Caco-2 (cell line): ENCODE measurements around the gene TLE1. TPM values are rescaled to one million over a fixed set of nuclear protein-coding genes. Genes with fewer than 3 reads are reported as not detected.
"Not testable (repeated sequence)": the region's sequence is repeated elsewhere in the genome, so short reads cannot be mapped to it uniquely, and the experiment has no call there.

ENCODE experiments used
- BruUV-seq: library from RNA; stranded (reverse); fragments of 400-500 nt; replicated peaks from 2 replicates; lab custom pipeline; 2021; lab: Mats Ljungman, UMichigan
- CTCF ChIA-PET: fragments of 300-600 bp; sonication (Branson Sonifier 250); formaldehyde crosslinking; loops from one replicate; lab custom pipeline; 2022; ENCODE audit warnings: antibody characterized with exemption; lab: Charles Lee
- POLR2A ChIA-PET: fragments of 300-600 bp; sonication (Branson Sonifier 250); formaldehyde crosslinking; loops from one replicate; lab custom pipeline; 2022; ENCODE audit warnings: antibody characterized with exemption; lab: Charles Lee
- DNase-seq, 2 experiments: peaks; one replicate each; pipeline versions ENCODE4 v3.0.0 to v3.0.0-alpha.2; 2020 to 2022
- H3K27me3 ChIP-seq: replicated peaks from 2 replicates; pipeline ENCODE4 v1.6.0; 2011; ENCODE audit warnings: low read length; ENCODE audit not compliant: control insufficient read depth, insufficient read depth
- H3K36me3 ChIP-seq: 2 replicates; pipeline ENCODE4 v1.5.1; 2011; ENCODE audit warnings: low read length; ENCODE audit not compliant: control insufficient read depth, insufficient read depth
- H3K4me1 ChIP-seq: fragments of 250-450 bp; sonication (Bioruptor Pico); 2 replicates; pipeline ENCODE4 v1.5.1; 2020; ENCODE audit warnings: mild to moderate bottlenecking
- H3K4me3 ChIP-seq: 2 replicates; pipeline ENCODE4 v1.5.1; 2011; ENCODE audit warnings: low read depth, mild to moderate bottlenecking, control low read depth, low read length
- H3K9me3 ChIP-seq: fragments of 250-450 bp; sonication (Bioruptor Pico); 2 replicates; pipeline ENCODE4 v1.5.1; 2020; ENCODE audit warnings: mild to moderate bottlenecking, moderate library complexity
- H3K27ac Mint-ChIP-seq: one replicate; pipeline ENCODE4 v1.8.0; 2022; ENCODE audit warnings: mixed read lengths; ENCODE audit not compliant: unreplicated experiment
- H3K27me3 Mint-ChIP-seq: one replicate; pipeline ENCODE4 v1.8.0; 2022; ENCODE audit warnings: mixed read lengths; ENCODE audit not compliant: insufficient read depth, unreplicated experiment
- H3K36me3 Mint-ChIP-seq: one replicate; pipeline ENCODE4 v1.8.0; 2022; ENCODE audit warnings: mild to moderate bottlenecking, mixed read lengths; ENCODE audit not compliant: insufficient read depth, unreplicated experiment
- H3K4me1 Mint-ChIP-seq: one replicate; pipeline ENCODE4 v1.8.0; 2022; ENCODE audit warnings: low read depth, mixed read lengths; ENCODE audit not compliant: unreplicated experiment
- H3K4me3 Mint-ChIP-seq: one replicate; pipeline ENCODE4 v1.8.0; 2022; ENCODE audit warnings: mild to moderate bottlenecking, moderate library complexity, mixed read lengths; ENCODE audit not compliant: unreplicated experiment
- H3K9me3 Mint-ChIP-seq: one replicate; pipeline ENCODE4 v1.8.0; 2022; ENCODE audit warnings: mixed read lengths; ENCODE audit not compliant: unreplicated experiment
- CTCF ChIP-seq, 2 experiments: fragments of 200-600 bp in 1 of 2; IDR thresholded peaks; 1 replicate in 1 of 2; 2 replicates in 1 of 2; pipeline versions ENCODE4 v1.5.1 to v1.8.0; 2011 to 2022; ENCODE audit warnings: antibody characterized with exemption in 1 of 2, control low read depth in 1 of 2, inconsistent platforms in 1 of 2, low read depth in 1 of 2, low read length in 1 of 2, mild to moderate bottlenecking in 1 of 2, moderate library complexity in 1 of 2; ENCODE audit not compliant: insufficient read depth in 1 of 2, severe bottlenecking in 1 of 2, unreplicated experiment in 1 of 2
- intact Hi-C: fragments of 100-400 bp; cut with micrococcal nuclease; formaldehyde crosslinking; loops from one replicate; pipeline ENCODE4 v1.10.0; 2022; ENCODE audit not compliant: unreplicated experiment
- total RNA-seq: library from RNA; stranded (reverse); gene quantifications from 2 replicates; pipeline ENCODE4 v1.2.3, GENCODE V29; 2022

Gene TLE1
- total RNA-seq, 1 experiment from 2014 or later: 18.3 TPM

GRCh38 chr9:81649475-81650240 lies 39.7 kb downstream of the TLE1 start:
- H3K27ac Mint-ChIP-seq: no peak overlapping the region
- ChIA-PET POLR2A (no interaction called here), CTCF (no interaction called here)
- H3K36me3 ChIP-seq: no peaks in the 10 kb centered on the region
- H3K4me3 Mint-ChIP-seq: no peak overlapping the region
- H3K9me3 Mint-ChIP-seq: no peaks in the 10 kb centered on the region
- no peak for DNase-seq
- H3K27me3 ChIP-seq: no peaks in the 10 kb centered on the region
- intact Hi-C loops: loop anchor here (10.0 kb wide), 1 partner anchor 115 kb away; no protein-coding TSS in a partner anchor
- H3K9me3 ChIP-seq: no peaks in the 10 kb centered on the region
- no peak for TF ChIP-seq CTCF (IDR thresholded peaks at IDR 0.05; ENCODE audit: insufficient read depth in 1 of 2, low read depth in 1 of 2, low read length in 1 of 2, severe bottlenecking in 1 of 2, unreplicated experiment in 1 of 2)
- no peak overlapping the region for H3K4me3 ChIP-seq
- H3K4me1 Mint-ChIP-seq: no peaks in the 10 kb centered on the region
- BruUV-seq: no TSS peak
- H3K27me3 Mint-ChIP-seq: no peaks in the 10 kb centered on the region
- H3K4me1 ChIP-seq: no peaks in the 10 kb centered on the region
- H3K36me3 Mint-ChIP-seq: peaks cover 10% of the 10 kb centered on the region

- H3K36me3 Mint-ChIP-seq: peaks cover 12% of the 10 kb centered on the region
- no peaks in the 10 kb centered on the region for H3K27me3 Mint-ChIP-seq
- DNase-seq: no peak
- no peak overlapping the region for H3K27ac Mint-ChIP-seq
- no peak overlapping the region for H3K4me3 Mint-ChIP-seq
- no peaks in the 10 kb centered on the region for H3K9me3 Mint-ChIP-seq
- Histone ChIP-seq H3K36me3 (no peaks in the 10 kb centered on the region), H3K27me3 (no peaks in the 10 kb centered on the region), H3K9me3 (no peaks in the 10 kb centered on the region), H3K4me3 (no peak overlapping the region), H3K4me1 (no peaks in the 10 kb centered on the region)
- no TSS peak for BruUV-seq
- intact Hi-C loops: no loop called here
- POLR2A ChIA-PET: no interaction called here
- no peaks in the 10 kb centered on the region for H3K4me1 Mint-ChIP-seq
- CTCF ChIA-PET: no interaction called here
- no peak for TF ChIP-seq CTCF (IDR thresholded peaks at IDR 0.05; ENCODE audit: insufficient read depth in 1 of 2, low read depth in 1 of 2, low read length in 1 of 2, severe bottlenecking in 1 of 2, unreplicated experiment in 1 of 2)
Observed at GRCh38 chr9:81648891-81649290, 40.5 kb downstream of the TLE1 start.

- no peak for DNase-seq
- Histone ChIP-seq H3K9me3 (no peaks in the 10 kb centered on the region), H3K27me3 (no peaks in the 10 kb centered on the region), H3K4me3 (no peak overlapping the region), H3K4me1 (no peaks in the 10 kb centered on the region), H3K36me3 (no peaks in the 10 kb centered on the region)
- intact Hi-C loops: no loop called here
- Mint-ChIP-seq H3K9me3 (no peaks in the 10 kb centered on the region), H3K36me3 (peaks cover 10% of the 10 kb centered on the region), H3K27ac (no peak overlapping the region), H3K27me3 (no peaks in the 10 kb centered on the region), H3K4me1 (no peaks in the 10 kb centered on the region), H3K4me3 (no peak overlapping the region)
- ChIA-PET POLR2A (no interaction called here), CTCF (no interaction called here)
- no peak for TF ChIP-seq CTCF (IDR thresholded peaks at IDR 0.05; ENCODE audit: insufficient read depth in 1 of 2, low read depth in 1 of 2, low read length in 1 of 2, severe bottlenecking in 1 of 2, unreplicated experiment in 1 of 2)
- BruUV-seq: no TSS peak
Observed at GRCh38 chr9:81646337-81646736, 43.0 kb downstream of the TLE1 start.

- DNase-seq, intact Hi-C loops, H3K27me3 ChIP-seq, H3K27ac Mint-ChIP-seq, H3K4me1 ChIP-seq, H3K9me3 ChIP-seq, H3K36me3 ChIP-seq, POLR2A ChIA-PET, H3K4me3 ChIP-seq, H3K36me3 Mint-ChIP-seq, H3K27me3 Mint-ChIP-seq, H3K4me1 Mint-ChIP-seq, H3K4me3 Mint-ChIP-seq, H3K9me3 Mint-ChIP-seq, CTCF ChIA-PET, BruUV-seq: not testable (repeated sequence)
Observed at GRCh38 chr9:81644513-81644912, 44.8 kb downstream of the TLE1 start.
